ENCODE data around the gene RENBP.

Gene RENBP

GRCh38 chrX:153939573-153939972 lies 4.9 kb downstream of the RENBP start:
- TF ChIP-seq EZH2phosphoT487 (IDR thresholded peaks at IDR 0.05; ENCODE audit: low read length), result no peak
- TF ChIP-seq EZH2 (optimal IDR thresholded peaks at IDR 0.05; ENCODE audit: low read depth, low read length), result no peak
- TF ChIP-seq CTCF (IDR thresholded peaks at IDR 0.05; ENCODE audit: low read length), result no peak

GRCh38 chrX:153938226-153938786 lies 6.1 kb downstream of the RENBP start:
- Histone ChIP-seq H3K9ac (ENCODE audit: low read length) (no peak overlapping the region), H3K79me2 (ENCODE audit: low read length) (peaks cover 12% of the 10 kb centered on the region), H3K4me3 (ENCODE audit: low read length) (no peak overlapping the region), H3K36me3 (replicated peaks; ENCODE audit: insufficient read depth, low read length) (no peaks in the 10 kb centered on the region), H3K27ac (ENCODE audit: low read length) (no peak overlapping the region), H2AFZ (ENCODE audit: low read length) (no peak overlapping the region), H3K4me1 (ENCODE audit: low read length) (no peaks in the 10 kb centered on the region), H3K9me2 (replicated peaks; ENCODE audit: insufficient read depth, low read length) (no peaks in the 10 kb centered on the region), H4K20me1 (ENCODE audit: insufficient read depth, low read length) (no peaks in the 10 kb centered on the region), H3K9me3 (replicated peaks; ENCODE audit: insufficient read depth, low read length) (no peaks in the 10 kb centered on the region), H3F3A (ENCODE audit: insufficient read depth, low read length) (no peaks in the 10 kb centered on the region), H3K27me3 (replicated peaks; ENCODE audit: insufficient read depth, low read length) (no peaks in the 10 kb centered on the region), H3K4me2 (ENCODE audit: low read depth, low read length) (no peak overlapping the region)
- TF ChIP-seq CTCF (IDR thresholded peaks at IDR 0.05; ENCODE audit: low read length) (no peak), EZH2 (optimal IDR thresholded peaks at IDR 0.05; ENCODE audit: low read depth, low read length) (no peak), EZH2phosphoT487 (IDR thresholded peaks at IDR 0.05; ENCODE audit: low read length) (no peak)
- no peak for DNase-seq

More at GRCh38 chrX:153939573-153939972, 4.9 kb downstream of the RENBP start:
- no peaks in the 10 kb centered on the region for H3K36me3 ChIP-seq (replicated peaks; ENCODE audit: insufficient read depth, low read length)
- no peak overlapping the region for H3K9ac ChIP-seq (ENCODE audit: low read length)
- H3K9me2 ChIP-seq (replicated peaks; ENCODE audit: insufficient read depth, low read length), result no peaks in the 10 kb centered on the region
- no peaks in the 10 kb centered on the region for H3K9me3 ChIP-seq (replicated peaks; ENCODE audit: insufficient read depth, low read length)
- H4K20me1 ChIP-seq (ENCODE audit: insufficient read depth, low read length), result no peaks in the 10 kb centered on the region
- H3K27ac ChIP-seq (ENCODE audit: low read length), result no peak overlapping the region
- H3F3A ChIP-seq (ENCODE audit: insufficient read depth, low read length), result no peaks in the 10 kb centered on the region
- no peak overlapping the region for H2AFZ ChIP-seq (ENCODE audit: low read length)
- no peaks in the 10 kb centered on the region for H3K4me1 ChIP-seq (ENCODE audit: low read length)
- H3K4me2 ChIP-seq (ENCODE audit: low read depth, low read length), result no peak overlapping the region
- no peak for DNase-seq
- no peaks in the 10 kb centered on the region for H3K27me3 ChIP-seq (replicated peaks; ENCODE audit: insufficient read depth, low read length)
- peaks cover 10% of the 10 kb centered on the region; the same call in 1 of the 2 replicates for H3K79me2 ChIP-seq (ENCODE audit: low read length)
- H3K4me3 ChIP-seq (ENCODE audit: low read length), result no peak overlapping the region

GRCh38 chrX:153937056-153937455 lies 7.4 kb downstream of the RENBP start:
- Histone ChIP-seq H2AFZ (ENCODE audit: low read length) (no peak overlapping the region), H3K4me2 (ENCODE audit: low read depth, low read length) (no peak overlapping the region), H4K20me1 (ENCODE audit: insufficient read depth, low read length) (no peaks in the 10 kb centered on the region), H3K9me3 (replicated peaks; ENCODE audit: insufficient read depth, low read length) (no peaks in the 10 kb centered on the region), H3K4me1 (ENCODE audit: low read length) (no peaks in the 10 kb centered on the region), H3K79me2 (ENCODE audit: low read length) (peaks cover 25% of the 10 kb centered on the region), H3K27me3 (replicated peaks; ENCODE audit: insufficient read depth, low read length) (no peaks in the 10 kb centered on the region), H3K4me3 (ENCODE audit: low read length) (no peak overlapping the region), H3F3A (ENCODE audit: insufficient read depth, low read length) (no peaks in the 10 kb centered on the region), H3K9me2 (replicated peaks; ENCODE audit: insufficient read depth, low read length) (no peaks in the 10 kb centered on the region), H3K9ac (ENCODE audit: low read length) (no peak overlapping the region), H3K27ac (ENCODE audit: low read length) (no peak overlapping the region), H3K36me3 (replicated peaks; ENCODE audit: insufficient read depth, low read length) (no peaks in the 10 kb centered on the region)
- TF ChIP-seq CTCF (IDR thresholded peaks at IDR 0.05; ENCODE audit: low read length) (no peak), EZH2phosphoT487 (IDR thresholded peaks at IDR 0.05; ENCODE audit: low read length) (no peak), EZH2 (optimal IDR thresholded peaks at IDR 0.05; ENCODE audit: low read depth, low read length) (no peak)
- no peak for DNase-seq

Data from MM.1S (cell line).